Psoas muscle (tissue), 8 donors: ENCODE results near the gene GRK4. TPM values are rescaled to one million over a fixed set of nuclear protein-coding genes. Genes with fewer than 3 reads are reported as not detected.

Experiments used
- ATAC-seq, 4 donors: fragments of 200-7000 bp; cut with Tn5 transposase; one replicate each; pipeline ENCODE4 v1.9.1; 2020; ENCODE audit warnings: moderate library complexity in 3 of 4, mild to moderate bottlenecking in 2 of 4
- DNase-seq, 2 donors: peaks; one replicate each; pipeline ENCODE4 v3.0.0-alpha.2; 2020
- H3K27ac ChIP-seq: fragments of 200-600 bp; one replicate; pipeline ENCODE4 v1.8.0; 2022
- H3K27me3 ChIP-seq, 3 donors: fragments of 200-600 bp in 1 of 3; one replicate each; pipeline versions ENCODE4 v1.6.1 to v1.8.0; 2013 to 2022; ENCODE audit warnings: low read length in 2 of 3, mild to moderate bottlenecking in 2 of 3, moderate library complexity in 1 of 3; ENCODE audit not compliant: insufficient read depth in 3 of 3
- H3K36me3 ChIP-seq, 2 donors: fragments of 200-600 bp in 1 of 2; one replicate each; pipeline versions ENCODE4 v1.6.1 to v1.8.0; 2013 to 2022; ENCODE audit warnings: low read depth in 1 of 2, mild to moderate bottlenecking in 1 of 2, moderate library complexity in 1 of 2; ENCODE audit not compliant: insufficient read depth in 1 of 2
- H3K4me1 ChIP-seq: fragments of 200-600 bp; one replicate; pipeline ENCODE4 v1.8.0; 2022
- H3K4me3 ChIP-seq: fragments of 200-600 bp; one replicate; pipeline ENCODE4 v1.8.0; 2022; ENCODE audit warnings: mild to moderate bottlenecking
- H3K9me3 ChIP-seq: fragments of 200-600 bp; one replicate; pipeline ENCODE4 v1.8.0; 2022
- CTCF ChIP-seq: fragments of 200-600 bp; IDR thresholded peaks from one replicate; pipeline ENCODE4 v1.8.0; 2022; ENCODE audit warnings: antibody characterized with exemption
- WGBS, 3 donors: extraction: QIAGEN DNeasy Blood & Tissue Kit; methylation state at CpG; one replicate each; pipeline versions ENCODE4 v1.1.6 to v1.1.7; 2013; 5-methylcytosine and 5-hydroxymethylcytosine counted together
- intact Hi-C, 2 donors: fragments of 100-400 bp; cut with DNase I; formaldehyde crosslinking; loops; one replicate each; pipeline versions ENCODE4 v1.11.0 to v1.14.2; 2022
- polyA plus RNA-seq, 3 donors: library from polyadenylated mRNA; stranded (reverse); fragments of 200-250 nt; gene quantifications; one replicate each; pipeline ENCODE4 v1.2.3, GENCODE V29; 2013
- total RNA-seq, 4 donors: library from RNA; stranded (reverse); fragmentation: NEBNext Ultra II Directional in 2 of 4; extraction: Animal tissue kit (Norgen Biotek cat#: 25700) in 2 of 4; gene quantifications; one replicate each; pipeline versions ENCODE4 v1.2.1 to v1.2.4, GENCODE V29; 2021 to 2023
- donor health status: healthy with polysubstance abuse.
- donor health status: DM: no; HTN: no; CAD: no; lungs with moderate emphysema.
- donor health status: Bipolar disorder and iron deficiency.
- donor health status: healthy.
- donor health status: DM: yes; HTN: yes; CAD: no.
- donor health status: DM: no; HTN: no; CAD: no.
- donor health status: DM: no; HTN: no; CAD: no.
- donor health status: DM: yes; HTN: yes; CAD: no.

Gene GRK4
- total and polyA plus RNA-seq, 7 donors, result 5.8 to 9.2 (median 6.6) TPM

- Histone ChIP-seq H3K9me3 (no peaks in the 10 kb centered on the region), H3K27me3 (no peaks in the 10 kb centered on the region), H3K4me3 (no peak overlapping the region), H3K36me3 (no peaks in the 10 kb centered on the region), H3K27ac (no peak overlapping the region), H3K4me1 (no peaks in the 10 kb centered on the region)
- 92 to 97% (median 94%) methylated on average over 4 of the region's 4 CpGs for WGBS, 3 donors
- no peak for ATAC-seq
- no peak for DNase-seq
- intact Hi-C loops, result no loop called here
- TF ChIP-seq CTCF, result no peak
Observed at GRCh38 chr4:2991243-2991642, 27.9 kb downstream of the GRK4 start.

- H3K9me3 ChIP-seq, result no peaks in the 10 kb centered on the region
- DNase-seq (no peak), ATAC-seq (no peak)
- TF ChIP-seq CTCF, result no peak
- no peak overlapping the region for H3K27ac ChIP-seq
- H3K27me3 ChIP-seq, result no peaks in the 10 kb centered on the region
- intact Hi-C loops, result no loop called here
- H3K4me3 ChIP-seq, result no peak overlapping the region
- H3K4me1 ChIP-seq, result no peaks in the 10 kb centered on the region
- no peaks in the 10 kb centered on the region for H3K36me3 ChIP-seq
- WGBS, 3 donors, result 97 to 99% (median 98%) methylated on average over 4 of the region's 4 CpGs
Observed at GRCh38 chr4:2994917-2995316, 31.5 kb downstream of the GRK4 start.

- Histone ChIP-seq H3K4me1 (no peaks in the 10 kb centered on the region), H3K27me3 (no peaks in the 10 kb centered on the region), H3K9me3 (no peaks in the 10 kb centered on the region), H3K27ac (no peak overlapping the region), H3K4me3 (no peak overlapping the region), H3K36me3 (no peaks in the 10 kb centered on the region)
- DNase-seq (no peak), ATAC-seq (no peak)
- intact Hi-C loops, result no loop called here
- no peak for TF ChIP-seq CTCF
- 65 to 81% (median 74%) methylated on average over 4 of the region's 4 CpGs for WGBS, 3 donors
Observed at GRCh38 chr4:2995546-2996265, 32.3 kb downstream of the GRK4 start.

GRCh38 chr4:2996415-2996814 lies 33.0 kb downstream of the GRK4 start:
- ATAC-seq (no peak), DNase-seq (no peak)
- intact Hi-C loops, result no loop called here
- H3K9me3 ChIP-seq, result no peaks in the 10 kb centered on the region
- H3K27me3 ChIP-seq, result no peaks in the 10 kb centered on the region
- no peak overlapping the region for H3K4me3 ChIP-seq
- no peak overlapping the region for H3K27ac ChIP-seq
- H3K4me1 ChIP-seq, result no peaks in the 10 kb centered on the region
- no peak for TF ChIP-seq CTCF
- 94 to 96% (median 96%) methylated on average over 4 of the region's 4 CpGs for WGBS, 3 donors
- H3K36me3 ChIP-seq, result no peaks in the 10 kb centered on the region

- Histone ChIP-seq H3K4me1 (no peaks in the 10 kb centered on the region), H3K4me3 (no peak overlapping the region), H3K27ac (no peak overlapping the region), H3K27me3 (no peaks in the 10 kb centered on the region), H3K36me3 (no peaks in the 10 kb centered on the region), H3K9me3 (no peaks in the 10 kb centered on the region)
- TF ChIP-seq CTCF, result no peak
- no peak for ATAC-seq
- WGBS, 3 donors, result 91 to 94% (median 93%) methylated on average over 2 of the region's 2 CpGs
- DNase-seq, result no peak
- intact Hi-C loops, result no loop called here
Observed at GRCh38 chr4:3007724-3008123, 44.4 kb downstream of the GRK4 start.
